AG08396 (cell line): ENCODE data around the gene SLC25A38.

Experiments
- DNase-seq: peaks from one replicate; pipeline ENCODE4 v3.0.0; 2012; ENCODE audit warnings: low spot score, mixed read lengths

The SLC25A38 gene

DNA sequence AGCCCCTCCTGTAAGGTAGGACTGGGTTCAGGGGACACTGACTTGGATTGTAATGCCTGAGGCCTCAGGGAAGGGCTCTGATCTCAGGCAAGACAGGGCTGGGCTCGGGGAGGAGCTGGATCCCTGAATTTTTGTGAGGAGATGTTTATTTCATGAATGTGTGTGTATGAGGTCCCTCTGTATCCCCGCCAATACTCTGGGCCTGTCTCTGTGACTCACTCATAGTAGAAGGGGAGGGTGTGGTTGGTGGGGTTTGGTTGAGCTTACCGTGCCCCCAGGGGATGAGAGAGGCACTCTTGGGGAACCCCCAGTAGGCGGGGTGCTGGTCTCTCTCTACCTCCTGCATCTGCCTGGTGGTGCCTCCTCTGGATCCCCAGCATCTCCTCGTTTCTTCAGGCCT lies 51.4 kb downstream of the SLC25A38 start:
- peak; percentile 30 for DNase-seq

DNA sequence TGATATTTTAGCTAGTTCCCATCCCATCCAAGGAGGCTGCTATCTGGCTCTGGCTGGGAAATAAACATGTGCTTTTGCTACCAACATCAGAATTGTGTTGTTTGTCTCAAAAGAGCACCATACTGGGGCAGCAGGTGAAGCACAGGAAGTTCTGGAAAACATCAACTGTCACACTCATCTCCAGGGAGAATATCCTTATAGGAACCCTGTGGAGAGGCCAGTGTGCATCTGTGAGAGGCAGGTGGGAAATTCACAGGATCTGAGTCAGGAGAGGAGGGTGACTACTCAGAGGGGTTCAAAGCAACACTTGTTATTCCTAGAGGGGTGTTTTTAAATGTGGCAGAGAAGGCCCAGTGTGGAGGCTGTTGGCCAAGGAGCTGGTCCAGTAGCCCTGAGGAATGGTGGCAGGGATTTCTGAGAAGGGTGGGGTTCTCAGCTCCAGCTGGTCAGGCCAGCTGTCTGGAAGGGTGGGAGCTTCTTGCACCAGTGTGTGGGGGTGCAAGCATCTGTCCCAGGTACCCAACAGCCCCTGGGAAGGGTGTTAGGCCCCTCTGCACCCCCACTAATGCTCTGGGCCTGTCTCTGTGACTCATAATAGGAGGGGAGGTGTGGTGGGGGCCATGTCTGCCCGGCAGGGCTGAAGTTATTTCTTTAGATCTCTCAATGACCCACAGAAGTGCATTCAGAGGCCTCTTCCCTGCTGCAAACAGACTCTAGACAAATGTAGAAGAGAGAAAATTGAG lies 52.0 kb downstream of the SLC25A38 start:
- DNase-seq = no peak

DNA sequence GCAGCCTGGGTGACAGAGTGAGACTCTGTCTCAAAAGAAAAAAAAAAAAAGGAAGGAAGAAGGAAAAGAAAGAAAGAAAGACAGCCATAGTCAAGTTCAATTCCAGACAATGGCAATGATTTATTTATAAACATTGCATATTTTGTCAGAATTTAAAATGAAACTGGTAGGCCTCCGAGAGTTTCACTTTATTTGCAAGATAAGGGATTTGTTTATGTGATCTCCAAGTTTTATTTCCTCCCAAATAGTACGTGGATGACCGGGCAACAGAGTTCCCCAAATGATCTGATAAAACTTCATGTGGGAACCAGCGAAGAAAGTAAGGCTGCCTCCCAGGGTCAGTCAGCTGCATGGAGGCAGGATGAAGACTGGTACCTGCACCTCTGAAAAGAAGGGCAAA lies 55.7 kb downstream of the SLC25A38 start:
- no peak for DNase-seq

DNA sequence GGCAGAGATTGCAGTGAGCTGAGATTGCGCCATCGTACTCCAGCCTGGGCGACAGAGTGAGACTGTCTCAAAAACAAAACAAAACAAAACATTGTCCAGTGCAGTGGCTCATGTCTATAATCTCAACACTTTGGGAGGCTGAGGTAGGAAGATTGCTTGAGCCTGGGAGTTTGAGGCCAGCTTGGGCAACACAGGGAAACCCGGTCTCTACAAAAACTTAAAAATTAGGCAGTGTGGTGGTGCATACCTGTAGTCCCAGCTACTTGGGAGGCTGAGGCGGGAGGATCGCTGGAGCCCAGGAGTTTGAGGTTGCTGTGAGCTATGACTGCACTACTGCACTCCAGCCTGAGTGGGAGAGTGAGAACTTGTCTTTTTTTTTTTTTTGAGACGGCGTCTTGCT lies 57.1 kb downstream of the SLC25A38 start:
- no peak for DNase-seq

DNA sequence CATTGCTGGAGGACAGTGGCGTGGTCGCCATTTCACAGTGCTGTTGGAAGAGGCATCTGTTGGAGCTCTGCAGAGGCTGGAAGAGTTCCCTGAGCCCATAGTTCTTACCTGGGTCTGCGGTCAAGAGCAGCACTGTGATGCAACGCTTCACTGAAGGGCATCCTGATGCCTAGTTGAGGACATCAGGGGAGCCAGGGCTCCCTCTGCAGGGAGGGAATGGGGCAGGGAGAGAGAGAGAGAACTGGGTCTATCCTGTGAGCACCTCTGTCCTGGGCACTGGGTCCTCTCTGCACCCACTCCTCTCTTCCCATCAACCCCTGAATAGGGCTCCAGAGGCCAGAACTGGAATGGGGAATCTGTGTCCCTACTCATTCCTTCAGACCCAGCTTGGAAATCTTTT lies 60.4 kb downstream of the SLC25A38 start:
- DNase-seq = no peak

DNA sequence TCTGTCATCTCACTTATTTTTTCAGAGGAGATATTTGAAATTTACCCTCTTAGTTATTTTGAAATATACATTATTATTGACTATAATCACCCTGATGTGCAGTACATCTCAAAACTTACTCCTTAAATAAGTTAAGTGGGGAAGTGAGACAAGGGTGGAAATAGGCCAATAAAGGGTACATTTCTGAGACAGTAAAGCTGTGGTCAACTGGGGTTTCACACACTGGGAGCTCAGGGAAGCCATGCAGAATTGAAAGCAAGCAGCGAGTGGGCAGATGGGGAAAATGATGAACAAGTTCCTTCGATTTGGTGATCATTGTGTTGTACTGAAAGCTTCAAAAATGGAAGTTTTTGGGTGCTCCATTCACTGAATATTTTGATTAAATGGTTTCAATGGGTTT lies 62.8 kb downstream of the SLC25A38 start:
- no peak for DNase-seq

DNA sequence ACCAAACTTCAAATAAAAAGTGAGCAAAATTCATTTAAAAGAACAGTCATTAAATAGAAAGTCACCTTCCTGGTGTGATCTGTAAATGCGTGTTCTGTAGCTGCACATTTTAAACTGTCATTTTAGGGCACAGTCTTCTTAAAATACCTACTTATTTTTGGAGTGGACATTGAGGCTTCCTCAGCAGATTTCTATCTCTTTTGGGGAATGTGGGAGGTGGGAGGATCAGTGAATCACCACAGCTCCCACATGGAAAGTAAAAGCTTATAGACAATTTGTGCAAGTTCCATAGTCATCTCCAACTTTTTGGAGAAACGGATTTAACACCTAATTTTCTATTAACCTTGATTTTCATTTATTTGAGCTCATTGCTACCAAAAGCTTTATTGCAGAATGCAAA lies 63.3 kb downstream of the SLC25A38 start:
- DNase-seq = no peak
